ENCODE data around the gene SLC6A20.

SLC6A20 gene

DNA sequence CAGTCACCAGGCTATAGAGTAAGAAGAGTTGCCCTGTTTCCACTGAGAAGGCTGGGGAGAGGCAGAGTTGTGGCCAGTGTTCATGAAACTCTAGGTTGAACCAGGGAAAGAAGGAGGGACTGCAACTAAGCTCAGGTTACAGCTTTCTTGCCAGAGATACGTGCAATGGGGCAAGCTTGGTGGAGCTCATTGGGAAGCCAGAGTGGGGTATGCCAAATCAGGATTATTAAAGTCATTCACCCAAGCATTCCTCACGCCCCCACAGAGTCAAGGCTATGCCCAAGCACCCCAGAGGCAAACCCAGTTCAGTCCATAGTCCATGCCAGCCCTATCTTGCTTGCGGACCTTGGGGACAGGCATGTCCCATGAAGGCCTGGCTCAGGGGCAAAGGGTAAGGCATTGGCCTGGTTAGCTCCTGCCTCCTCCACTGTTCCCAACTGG lies 17.6 kb downstream of the SLC6A20 start:
- WGBS (ENCODE audit: insufficient coverage, insufficient read length) = no CpG with 5 or more reads among the region's 3 CpGs
- H3K36me3 ChIP-seq (ENCODE audit: control insufficient read depth, insufficient read depth, low read length) = no peaks in the 10 kb centered on the region
- H3K4me3 ChIP-seq (ENCODE audit: low read length) = no peak overlapping the region
- H3K27ac ChIP-seq (ENCODE audit: low read length) = no peak overlapping the region
- no peaks in the 10 kb centered on the region for H3K9me3 ChIP-seq (ENCODE audit: control insufficient read depth, insufficient read depth, low read length)
- H3K27me3 ChIP-seq (ENCODE audit: control insufficient read depth, insufficient read depth, low read length) = no peaks in the 10 kb centered on the region
- H3K4me1 ChIP-seq (ENCODE audit: control insufficient read depth, insufficient read depth, low read length) = peaks cover 1% of the 10 kb centered on the region; the same call in 1 of the 2 replicates
- DNase-seq (ENCODE audit: low read depth, low spot score) = no peak

DNA sequence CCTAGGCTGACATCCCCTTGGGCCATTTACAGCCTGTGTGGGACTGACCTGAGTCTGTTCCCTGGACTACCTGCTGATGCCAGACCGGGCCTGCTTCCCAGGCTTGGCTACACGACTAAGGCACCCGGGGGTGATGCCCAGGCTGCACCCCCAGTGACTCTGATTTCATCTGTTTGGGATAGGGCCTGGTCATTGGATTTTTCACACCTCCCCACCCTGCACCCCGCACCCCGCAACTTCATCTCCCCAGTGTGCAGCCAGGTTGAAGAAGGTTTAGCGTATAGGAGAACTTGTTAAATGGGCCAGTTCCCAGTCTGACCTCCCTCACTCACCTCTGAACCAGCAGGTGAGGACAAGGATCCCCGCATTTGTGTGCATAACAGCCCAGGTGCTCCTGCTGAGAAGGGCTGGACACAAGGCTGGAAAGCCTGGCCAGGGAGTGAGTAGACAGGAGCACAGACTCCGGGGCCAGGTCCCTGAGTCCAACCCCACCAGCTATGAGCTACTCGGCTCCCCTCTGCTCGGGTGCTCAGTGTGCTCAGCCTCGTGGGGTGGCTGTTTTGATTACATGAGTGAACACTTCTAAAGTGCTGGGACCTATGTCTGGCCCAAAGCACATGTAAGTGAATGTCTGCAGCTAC lies 18.5 kb downstream of the SLC6A20 start:
- Histone ChIP-seq H3K27ac (ENCODE audit: low read length) (no peak overlapping the region), H3K27me3 (ENCODE audit: control insufficient read depth, insufficient read depth, low read length) (no peaks in the 10 kb centered on the region), H3K36me3 (ENCODE audit: control insufficient read depth, insufficient read depth, low read length) (no peaks in the 10 kb centered on the region), H3K4me3 (ENCODE audit: low read length) (no peak overlapping the region), H3K9me3 (ENCODE audit: control insufficient read depth, insufficient read depth, low read length) (no peaks in the 10 kb centered on the region), H3K4me1 (ENCODE audit: control insufficient read depth, insufficient read depth, low read length) (peaks cover 1% of the 10 kb centered on the region; the same call in 1 of the 2 replicates)
- no CpG with 5 or more reads among the region's 11 CpGs for WGBS (ENCODE audit: insufficient coverage, insufficient read length)
- no peak for DNase-seq (ENCODE audit: low read depth, low spot score)

DNA sequence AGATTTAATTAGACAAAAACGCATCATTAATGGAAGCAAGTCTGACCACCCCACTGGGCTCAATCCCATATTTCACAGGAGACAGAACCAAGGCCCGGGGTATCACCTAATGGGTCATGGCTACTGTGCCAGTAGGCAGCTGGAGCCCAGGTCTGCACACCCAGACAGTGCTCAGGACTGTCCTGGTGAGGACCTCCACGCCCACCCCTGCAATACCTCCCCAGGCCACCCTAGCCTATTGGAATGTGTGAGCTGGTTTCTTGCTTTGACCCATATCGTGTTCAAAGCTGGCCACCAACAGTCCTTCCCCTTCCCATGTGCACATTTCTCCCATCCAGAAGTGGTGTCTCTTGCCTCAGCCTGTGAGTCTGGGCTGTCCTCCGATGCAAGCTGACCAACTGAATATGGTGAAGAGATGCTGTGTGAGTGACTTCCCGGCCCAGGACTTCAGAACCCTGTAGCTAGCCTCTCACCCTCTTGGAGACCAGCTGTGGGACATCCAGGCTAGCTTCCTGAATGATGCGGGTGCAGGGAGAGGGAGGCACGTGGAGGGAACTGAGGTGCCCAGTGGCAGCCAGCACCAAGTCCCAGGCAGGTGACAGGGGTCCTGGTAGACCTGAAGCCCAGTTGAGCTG lies 19.1 kb downstream of the SLC6A20 start:
- DNase-seq (ENCODE audit: low read depth, low spot score) = no peak
- Histone ChIP-seq H3K36me3 (ENCODE audit: control insufficient read depth, insufficient read depth, low read length) (no peaks in the 10 kb centered on the region), H3K9me3 (ENCODE audit: control insufficient read depth, insufficient read depth, low read length) (no peaks in the 10 kb centered on the region), H3K27ac (ENCODE audit: low read length) (no peak overlapping the region), H3K4me1 (ENCODE audit: control insufficient read depth, insufficient read depth, low read length) (peaks cover 1% of the 10 kb centered on the region; the same call in 1 of the 2 replicates), H3K27me3 (ENCODE audit: control insufficient read depth, insufficient read depth, low read length) (no peaks in the 10 kb centered on the region), H3K4me3 (ENCODE audit: low read length) (no peak overlapping the region)
- no CpG with 5 or more reads among the region's 8 CpGs for WGBS (ENCODE audit: insufficient coverage, insufficient read length)

DNA sequence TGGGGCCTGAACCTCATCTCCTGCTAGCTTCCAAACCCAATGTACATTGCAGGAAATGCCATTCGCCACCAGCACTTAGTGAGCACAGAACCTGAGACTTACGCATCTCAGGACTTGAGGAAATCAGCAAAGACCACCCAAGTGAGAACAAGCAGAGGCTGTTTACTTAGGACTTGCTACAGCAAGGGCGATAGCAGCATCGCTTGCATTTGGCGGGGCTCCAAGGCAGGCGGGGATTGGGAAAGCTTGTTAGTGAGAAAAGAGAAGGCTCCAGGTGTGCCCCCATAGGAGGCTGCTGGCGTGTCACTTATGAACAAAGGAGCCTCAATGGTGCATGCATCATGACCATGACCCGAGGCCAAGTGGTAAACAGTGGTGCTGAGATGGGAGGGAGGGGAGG lies 19.7 kb downstream of the SLC6A20 start:
- H3K27ac ChIP-seq (ENCODE audit: low read length) = no peak overlapping the region
- no peaks in the 10 kb centered on the region for H3K9me3 ChIP-seq (ENCODE audit: control insufficient read depth, insufficient read depth, low read length)
- no peak overlapping the region for H3K4me3 ChIP-seq (ENCODE audit: low read length)
- DNase-seq (ENCODE audit: low read depth, low spot score) = no peak
- H3K36me3 ChIP-seq (ENCODE audit: control insufficient read depth, insufficient read depth, low read length) = no peaks in the 10 kb centered on the region
- WGBS (ENCODE audit: insufficient coverage, insufficient read length) = no CpG with 5 or more reads among the region's 8 CpGs
- peaks cover 1% of the 10 kb centered on the region; the same call in 1 of the 2 replicates for H3K4me1 ChIP-seq (ENCODE audit: control insufficient read depth, insufficient read depth, low read length)
- no peaks in the 10 kb centered on the region for H3K27me3 ChIP-seq (ENCODE audit: control insufficient read depth, insufficient read depth, low read length)

DNA sequence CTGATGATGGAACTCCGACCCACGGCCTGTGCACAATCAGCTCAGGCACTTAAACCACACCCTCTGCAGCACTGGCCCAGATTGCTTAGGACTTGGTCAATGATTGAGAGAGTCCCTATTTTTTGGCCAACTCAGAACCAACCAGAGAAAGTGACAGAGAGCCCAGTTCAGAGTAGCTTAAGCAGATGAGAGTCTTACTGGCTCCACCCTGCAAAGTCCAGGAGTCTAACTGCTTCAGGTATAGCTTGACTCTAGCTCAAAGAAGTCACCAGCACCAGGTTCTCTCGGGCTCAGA lies 20.1 kb downstream of the SLC6A20 start:
- H3K36me3 ChIP-seq (ENCODE audit: control insufficient read depth, insufficient read depth, low read length) = no peaks in the 10 kb centered on the region
- H3K4me1 ChIP-seq (ENCODE audit: control insufficient read depth, insufficient read depth, low read length) = peaks cover 1% of the 10 kb centered on the region; the same call in 1 of the 2 replicates
- no peaks in the 10 kb centered on the region for H3K27me3 ChIP-seq (ENCODE audit: control insufficient read depth, insufficient read depth, low read length)
- DNase-seq (ENCODE audit: low read depth, low spot score) = no peak
- no peaks in the 10 kb centered on the region for H3K9me3 ChIP-seq (ENCODE audit: control insufficient read depth, insufficient read depth, low read length)
- no peak overlapping the region for H3K27ac ChIP-seq (ENCODE audit: low read length)
- no peak overlapping the region for H3K4me3 ChIP-seq (ENCODE audit: low read length)
- WGBS (ENCODE audit: insufficient coverage, insufficient read length) = no CpG with 5 or more reads among the region's 3 CpGs

DNA sequence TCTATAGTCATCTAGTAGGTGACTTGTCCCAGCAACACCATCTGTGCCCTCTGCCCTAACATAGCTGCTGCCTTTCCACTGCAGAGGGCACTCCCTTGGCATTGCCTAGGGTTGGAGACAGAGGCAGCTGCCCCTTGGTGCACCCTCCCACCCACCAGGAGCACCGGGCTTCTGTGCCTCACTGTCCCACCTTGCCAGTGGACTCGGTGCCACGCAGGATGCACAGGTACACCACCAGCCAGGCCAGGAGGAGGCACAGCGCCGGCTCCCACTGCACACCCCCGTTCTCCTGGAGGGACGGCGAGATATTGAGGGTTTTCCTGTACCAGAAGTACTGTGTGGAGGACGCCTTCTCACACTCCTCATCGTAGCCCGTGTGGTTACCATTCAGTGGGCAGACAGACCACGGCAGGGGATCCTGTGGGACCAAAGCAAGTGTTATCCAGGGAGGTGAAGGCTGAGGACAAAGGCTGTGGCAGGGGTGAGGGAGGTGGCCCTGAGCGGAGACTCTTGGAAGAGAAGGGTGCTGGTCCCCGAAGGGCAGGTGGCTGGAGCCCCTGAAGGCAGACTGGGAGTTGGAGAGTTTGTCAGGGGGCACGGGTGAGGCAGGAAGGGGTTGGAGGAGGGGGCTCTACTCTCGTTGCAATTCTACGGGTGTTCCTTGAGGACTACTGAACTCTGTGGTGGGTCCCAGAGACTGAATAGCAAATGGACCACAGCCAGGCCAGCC lies 20.6 kb downstream of the SLC6A20 start:
- Histone ChIP-seq H3K27ac (ENCODE audit: low read length) (no peak overlapping the region), H3K9me3 (ENCODE audit: control insufficient read depth, insufficient read depth, low read length) (no peaks in the 10 kb centered on the region), H3K4me1 (ENCODE audit: control insufficient read depth, insufficient read depth, low read length) (peaks cover 1% of the 10 kb centered on the region; the same call in 1 of the 2 replicates), H3K4me3 (ENCODE audit: low read length) (no peak overlapping the region), H3K36me3 (ENCODE audit: control insufficient read depth, insufficient read depth, low read length) (no peaks in the 10 kb centered on the region), H3K27me3 (ENCODE audit: control insufficient read depth, insufficient read depth, low read length) (no peaks in the 10 kb centered on the region)
- no CpG with 5 or more reads among the region's 17 CpGs for WGBS (ENCODE audit: insufficient coverage, insufficient read length)
- DNase-seq (ENCODE audit: low read depth, low spot score) = no peak

DNA sequence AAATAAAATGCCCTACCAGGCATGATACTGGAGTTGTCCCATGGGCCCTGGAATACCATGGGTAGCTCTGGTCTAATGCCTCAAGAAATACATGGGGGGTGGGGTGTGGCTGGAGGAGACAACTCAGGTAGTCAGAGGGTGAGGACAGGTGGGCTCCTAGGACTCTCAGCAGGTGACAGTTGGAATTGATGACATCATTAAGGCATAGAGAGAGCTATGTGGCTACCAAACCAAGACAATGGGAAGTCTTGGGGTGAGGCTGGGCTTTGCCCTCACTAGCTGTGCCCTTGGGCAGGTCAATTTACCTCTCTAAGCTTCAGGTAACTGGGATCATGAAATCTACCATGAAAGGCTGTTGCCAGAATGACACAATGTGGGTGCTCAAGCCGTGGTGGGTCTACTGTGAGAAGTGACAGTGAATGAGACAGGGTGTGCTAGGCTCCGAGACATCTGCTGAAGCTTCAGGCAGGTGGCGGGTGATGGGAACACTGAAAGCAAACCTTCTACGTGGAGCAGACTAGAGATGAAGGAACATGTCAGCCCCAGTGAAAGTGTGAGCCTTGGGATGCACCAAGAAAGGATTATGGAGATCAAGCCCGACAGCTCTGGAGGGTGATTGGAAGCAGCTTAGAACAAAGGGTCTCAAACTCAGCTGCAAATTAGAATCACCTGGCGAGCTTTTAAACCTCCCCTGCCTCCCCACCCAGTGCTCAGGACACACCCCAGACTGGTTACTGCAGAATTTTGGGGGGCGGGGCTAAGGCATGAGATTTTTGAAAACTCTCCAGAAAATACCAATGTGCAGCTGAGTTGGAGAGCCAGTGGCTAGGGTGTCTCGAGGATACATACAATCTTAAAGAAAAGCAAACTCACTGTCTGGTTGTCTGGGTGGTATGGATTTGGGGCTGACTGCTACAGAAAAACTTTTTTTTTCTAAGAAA lies 21.5 kb downstream of the SLC6A20 start:
- H3K4me3 ChIP-seq (ENCODE audit: low read length) = no peak overlapping the region
- WGBS (ENCODE audit: insufficient coverage, insufficient read length) = no CpG with 5 or more reads among the region's 8 CpGs
- no peaks in the 10 kb centered on the region for H3K27me3 ChIP-seq (ENCODE audit: control insufficient read depth, insufficient read depth, low read length)
- no peak for DNase-seq (ENCODE audit: low read depth, low spot score)
- no peak overlapping the region for H3K27ac ChIP-seq (ENCODE audit: low read length)
- H3K36me3 ChIP-seq (ENCODE audit: control insufficient read depth, insufficient read depth, low read length) = no peaks in the 10 kb centered on the region
- no peaks in the 10 kb centered on the region for H3K9me3 ChIP-seq (ENCODE audit: control insufficient read depth, insufficient read depth, low read length)
- peaks cover 1% of the 10 kb centered on the region; the same call in 1 of the 2 replicates for H3K4me1 ChIP-seq (ENCODE audit: control insufficient read depth, insufficient read depth, low read length)

DNA sequence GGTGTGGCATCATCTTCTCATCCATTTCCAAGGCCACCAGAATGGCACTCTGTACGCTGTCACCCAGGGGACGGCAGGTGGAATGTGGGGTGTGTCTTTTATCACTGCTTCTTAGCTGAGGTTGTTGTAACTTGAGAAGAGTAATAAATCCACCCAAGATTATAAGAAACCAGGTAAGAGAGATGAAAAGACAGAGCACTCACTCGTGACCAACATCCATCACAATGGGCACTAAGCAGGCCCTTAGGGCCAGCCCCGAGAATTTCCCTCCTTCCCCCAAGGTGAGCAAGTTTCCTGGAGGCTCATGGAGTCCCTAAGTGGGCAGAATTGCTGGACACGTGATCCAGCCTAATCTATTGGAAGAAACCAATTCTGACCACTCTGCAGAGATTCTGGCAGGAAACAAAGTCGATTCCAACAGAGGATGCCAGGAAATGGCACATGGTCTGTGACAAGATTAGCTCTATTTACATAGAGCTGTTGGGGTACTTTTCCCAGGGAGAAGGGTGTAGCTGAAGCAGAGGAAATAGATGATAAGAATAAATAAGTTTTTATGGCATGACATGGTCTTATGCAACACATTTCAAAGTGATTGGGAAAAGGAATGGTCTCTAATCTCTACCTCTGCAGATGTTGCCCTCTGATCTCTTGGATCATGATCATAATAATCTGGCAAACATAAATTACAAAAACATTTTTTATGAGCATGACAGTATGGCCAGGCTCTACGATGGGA lies 22.5 kb downstream of the SLC6A20 start:
- no CpG with 5 or more reads among the region's 7 CpGs for WGBS (ENCODE audit: insufficient coverage, insufficient read length)
- Histone ChIP-seq H3K27ac (ENCODE audit: low read length) (no peak overlapping the region), H3K27me3 (ENCODE audit: control insufficient read depth, insufficient read depth, low read length) (no peaks in the 10 kb centered on the region), H3K36me3 (ENCODE audit: control insufficient read depth, insufficient read depth, low read length) (no peaks in the 10 kb centered on the region), H3K4me1 (ENCODE audit: control insufficient read depth, insufficient read depth, low read length) (no peaks in the 10 kb centered on the region; the same call in 1 of the 2 replicates), H3K4me3 (ENCODE audit: low read length) (no peak overlapping the region), H3K9me3 (ENCODE audit: control insufficient read depth, insufficient read depth, low read length) (no peaks in the 10 kb centered on the region)
- no peak for DNase-seq (ENCODE audit: low read depth, low spot score)

DNA sequence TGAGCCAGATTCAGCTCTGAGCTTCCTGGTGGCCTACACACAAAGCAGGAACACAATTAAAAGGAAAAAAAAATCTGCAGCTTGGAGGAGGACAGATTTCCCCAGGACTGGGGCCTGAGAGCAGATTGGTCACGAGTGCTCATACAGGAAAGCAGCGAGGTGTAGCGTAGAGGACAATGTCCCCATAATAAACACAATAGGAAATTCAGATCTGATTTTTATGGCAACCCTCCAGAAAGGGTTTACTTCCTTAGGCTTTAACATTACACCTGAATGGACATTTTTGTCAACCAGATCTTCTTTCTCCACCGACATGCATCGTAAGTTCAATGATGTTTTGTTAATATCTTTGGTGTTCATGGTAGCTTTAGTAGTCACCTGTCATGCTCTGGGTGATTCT lies 23.3 kb downstream of the SLC6A20 start:
- no CpG with 5 or more reads among the region's 5 CpGs for WGBS (ENCODE audit: insufficient coverage, insufficient read length)

More for the DNA sequence above, 23.3 kb downstream of the SLC6A20 start:
- Histone ChIP-seq H3K36me3 (ENCODE audit: control insufficient read depth, insufficient read depth, low read length) (no peaks in the 10 kb centered on the region), H3K4me3 (ENCODE audit: low read length) (no peak overlapping the region), H3K9me3 (ENCODE audit: control insufficient read depth, insufficient read depth, low read length) (no peaks in the 10 kb centered on the region), H3K27ac (ENCODE audit: low read length) (no peak overlapping the region), H3K4me1 (ENCODE audit: control insufficient read depth, insufficient read depth, low read length) (no peaks in the 10 kb centered on the region; the same call in 1 of the 2 replicates), H3K27me3 (ENCODE audit: control insufficient read depth, insufficient read depth, low read length) (no peaks in the 10 kb centered on the region)
- DNase-seq (ENCODE audit: low read depth, low spot score) = no peak
